H1 (cell line): Measurements from ENCODE around the gene TRIM23. TPM values are rescaled to one million over a fixed set of nuclear protein-coding genes. Genes with fewer than 3 reads are reported as not detected.

Source experiments
- CTCF ChIA-PET: fragments of 300-600 bp; sonication (Branson Sonifier 250); formaldehyde crosslinking; loops from one replicate; lab custom pipeline; 2021; ENCODE audit not compliant: partially characterized antibody; lab: Charles Lee
- POLR2A ChIA-PET: fragments of 300-600 bp; sonication (Branson Sonifier 250); formaldehyde crosslinking; loops from one replicate; lab custom pipeline; 2021; ENCODE audit warnings: inconsistent platforms; ENCODE audit not compliant: partially characterized antibody; lab: Charles Lee
- DNase-seq, 2 experiments: peaks; one replicate each; pipeline versions ENCODE4 v3.0.0 to v3.0.0-alpha.2; 2010 to 2022; ENCODE audit warnings: low spot score in 2 of 2, low read depth in 1 of 2, mixed read lengths in 1 of 2
- FAIRE-seq: peaks from 2 replicates; lab custom pipeline; 2011; peaks lifted over from hg19 to GRCh38; lab: Jason Lieb, UNC
- H2AFZ ChIP-seq: 2 replicates; pipeline ENCODE4 v1.8.1; 2012; ENCODE audit warnings: low read length, inconsistent platforms
- H2AK5ac ChIP-seq: 2 replicates; pipeline ENCODE4 v1.6.1; 2013; ENCODE audit warnings: low read depth, low read length
- H2BK120ac ChIP-seq: replicated peaks from 2 replicates; pipeline ENCODE3; 2013; ENCODE audit warnings: low read depth, low read length, inconsistent platforms
- H2BK12ac ChIP-seq: 2 replicates; pipeline ENCODE4 v1.6.1; 2013; ENCODE audit warnings: low read depth, low read length
- H2BK15ac ChIP-seq: 2 replicates; pipeline ENCODE4 v1.6.1; 2013; ENCODE audit warnings: low read length
- H2BK20ac ChIP-seq: 2 replicates; pipeline ENCODE4 v1.6.1; 2013; ENCODE audit warnings: low read length
- H2BK5ac ChIP-seq: 2 replicates; pipeline ENCODE4 v1.6.1; 2013; ENCODE audit warnings: low read depth, low read length
- H3K14ac ChIP-seq: 2 replicates; pipeline ENCODE4 v1.6.1; 2013; ENCODE audit warnings: inconsistent platforms; ENCODE audit not compliant: insufficient read length
- H3K18ac ChIP-seq: 2 replicates; pipeline ENCODE4 v1.6.1; 2013; ENCODE audit warnings: low read length; ENCODE audit errors: extremely low read depth
- H3K23ac ChIP-seq: 2 replicates; pipeline ENCODE4 v1.6.1; 2013; ENCODE audit warnings: inconsistent platforms; ENCODE audit not compliant: insufficient read length
- H3K23me2 ChIP-seq: 2 replicates; pipeline ENCODE4 v1.6.1; 2013; ENCODE audit warnings: low read depth, low read length
- H3K27ac ChIP-seq: 2 replicates; pipeline ENCODE4 v1.6.1; 2011; ENCODE audit warnings: low read depth, low read length, inconsistent platforms
- H3K27me3 ChIP-seq, 4 experiments: replicated peaks in 1 of 4; 1 replicate in 1 of 4; 2 replicates in 3 of 4; pipeline versions ENCODE4 v1.6.1 to v1.8.1; 2011 to 2013; ENCODE audit warnings: low read length in 3 of 4, mild to moderate bottlenecking in 3 of 4, inconsistent platforms in 2 of 4, mixed read lengths in 2 of 4, moderate library complexity in 1 of 4; ENCODE audit not compliant: control insufficient read depth in 3 of 4, insufficient read depth in 3 of 4; ENCODE audit errors: extremely low read depth in 1 of 4
- H3K36me3 ChIP-seq, 4 experiments: 2 replicates each; pipeline versions ENCODE4 v1.6.1 to v1.8.1; 2011 to 2013; ENCODE audit warnings: mild to moderate bottlenecking in 4 of 4, low read length in 3 of 4, moderate library complexity in 2 of 4, control low read depth in 1 of 4, inconsistent platforms in 1 of 4; ENCODE audit not compliant: insufficient read depth in 4 of 4, control insufficient read depth in 2 of 4
- H3K4ac ChIP-seq: replicated peaks from 2 replicates; pipeline ENCODE3; 2013; ENCODE audit warnings: low read length, low read depth, mixed read lengths, inconsistent platforms; ENCODE audit not compliant: insufficient read length
- H3K4me1 ChIP-seq, 4 experiments: replicated peaks in 1 of 4; 1 replicate in 1 of 4; 2 replicates in 3 of 4; pipeline versions ENCODE4 v1.6.1 to v1.8.1; 2011 to 2013; ENCODE audit warnings: low read length in 3 of 4, inconsistent platforms in 2 of 4, mixed read lengths in 1 of 4; ENCODE audit not compliant: insufficient read depth in 4 of 4, control insufficient read depth in 3 of 4
- H3K4me2 ChIP-seq, 2 experiments: 2 replicates each; pipeline versions ENCODE4 v1.6.1 to v1.8.1; 2011 to 2013; ENCODE audit warnings: low read depth in 2 of 2, low read length in 2 of 2, control low read depth in 1 of 2, inconsistent platforms in 1 of 2, mild to moderate bottlenecking in 1 of 2; ENCODE audit not compliant: insufficient read depth in 1 of 2
- H3K4me3 ChIP-seq, 4 experiments: fragments of 200-600, 300-600 bp in 1 of 4; sonication (generic), shearing (Covaris generic), sonication (Bioruptor Twin) in 1 of 4; 2 replicates each; pipeline versions ENCODE4 v1.5.1 to v1.8.1; 2011 to 2016; ENCODE audit warnings: low read length in 4 of 4, low read depth in 3 of 4, control low read depth in 2 of 4, inconsistent platforms in 2 of 4, mild to moderate bottlenecking in 2 of 4, mixed read lengths in 1 of 4, moderate library complexity in 1 of 4; ENCODE audit not compliant: insufficient read depth in 2 of 4; ENCODE audit errors: extremely low read depth in 1 of 4
- H3K56ac ChIP-seq: replicated peaks from 2 replicates; pipeline ENCODE3; 2013; ENCODE audit warnings: low read depth, mild to moderate bottlenecking, mixed read lengths, low read length, inconsistent platforms; ENCODE audit not compliant: insufficient read length
- H3K79me1 ChIP-seq: 2 replicates; pipeline ENCODE4 v1.6.1; 2013; ENCODE audit warnings: low read depth, low read length, control low read depth
- H3K79me2 ChIP-seq, 2 experiments: 2 replicates each; pipeline versions ENCODE4 v1.6.1 to v1.8.1; 2012 to 2013; ENCODE audit warnings: low read length in 2 of 2, mild to moderate bottlenecking in 2 of 2, inconsistent platforms in 1 of 2; ENCODE audit not compliant: insufficient read depth in 2 of 2, control insufficient read depth in 1 of 2
- H3K9ac ChIP-seq, 4 experiments: replicated peaks in 1 of 4; 1 replicate in 1 of 4; 2 replicates in 3 of 4; pipeline versions ENCODE4 v1.6.1 to v1.8.1; 2011 to 2013; ENCODE audit warnings: low read depth in 3 of 4, low read length in 3 of 4, control low read depth in 2 of 4, mild to moderate bottlenecking in 2 of 4, moderate library complexity in 2 of 4, inconsistent platforms in 1 of 4; ENCODE audit errors: extremely low read depth in 1 of 4
- H3K9me3 ChIP-seq, 2 experiments: 2 replicates each; pipeline versions ENCODE4 v1.6.1 to v1.8.1; 2012 to 2013; ENCODE audit warnings: mild to moderate bottlenecking in 2 of 2, moderate library complexity in 2 of 2, control low read depth in 1 of 2, inconsistent platforms in 1 of 2, low read depth in 1 of 2, low read length in 1 of 2, mixed read lengths in 1 of 2; ENCODE audit not compliant: insufficient read depth in 2 of 2
- H4K20me1 ChIP-seq, 2 experiments: replicated peaks in 1 of 2; 2 replicates each; pipeline versions ENCODE3 to v1.8.1; 2011 to 2013; ENCODE audit warnings: inconsistent platforms in 2 of 2, low read length in 2 of 2, mild to moderate bottlenecking in 1 of 2; ENCODE audit not compliant: insufficient read depth in 2 of 2, control insufficient read depth in 1 of 2
- H4K5ac ChIP-seq: 2 replicates; pipeline ENCODE4 v1.6.1; 2013; ENCODE audit warnings: low read length, low read depth, mixed read lengths, inconsistent platforms; ENCODE audit not compliant: insufficient read length
- H4K8ac ChIP-seq: 2 replicates; pipeline ENCODE4 v1.8.0; 2013; ENCODE audit warnings: mild to moderate bottlenecking, moderate library complexity, low read length, inconsistent platforms; ENCODE audit not compliant: insufficient read depth; ENCODE audit errors: extremely low read depth
- H4K91ac ChIP-seq: replicated peaks from 2 replicates; pipeline ENCODE3; 2013; ENCODE audit warnings: low read length, mixed read lengths, inconsistent platforms; ENCODE audit not compliant: insufficient read length
- BCL11A ChIP-seq, 2 experiments: IDR thresholded peaks; one replicate each; pipeline ENCODE4 v1.6.1; 2011; ENCODE audit warnings: low read depth in 2 of 2, low read length in 2 of 2, mild to moderate bottlenecking in 2 of 2
- CHD1 ChIP-seq: IDR thresholded peaks from 2 replicates; pipeline ENCODE4 v1.6.1; 2012; ENCODE audit warnings: low read depth, low read length, improper control_type of control experiment
- CHD2 ChIP-seq: IDR thresholded peaks from 2 replicates; pipeline ENCODE4 v1.6.1; 2012; ENCODE audit warnings: low read length, improper control_type of control experiment
- GTF2F1 ChIP-seq: IDR thresholded peaks from 2 replicates; pipeline ENCODE4 v1.6.1; 2012; ENCODE audit warnings: low read depth, low read length, improper control_type of control experiment, borderline replicate concordance
- NRF1 ChIP-seq: IDR thresholded peaks from 2 replicates; pipeline ENCODE4 v1.6.1; 2011; ENCODE audit warnings: mild to moderate bottlenecking, low read depth, low read length, improper control_type of control experiment
- SIN3A ChIP-seq, 2 experiments: IDR thresholded peaks in 1 of 2; conservative IDR thresholded peaks in 1 of 2; 2 replicates each; pipeline ENCODE4 v1.6.1; 2011 to 2012; ENCODE audit warnings: low read length in 2 of 2, improper control_type of control experiment in 1 of 2, low read depth in 1 of 2, mild to moderate bottlenecking in 1 of 2
- SP1 ChIP-seq: IDR thresholded peaks from 2 replicates; pipeline ENCODE4 v1.6.1; 2011; ENCODE audit warnings: low read depth, low read length
- TAF7 ChIP-seq: optimal IDR thresholded peaks from 2 replicates; pipeline ENCODE3; 2011; ENCODE audit warnings: low read depth, mild to moderate bottlenecking, inconsistent platforms, low read length, moderate library complexity, borderline replicate concordance
- WGBS, 2 experiments: shearing (Covaris generic) in 1 of 2; methylation state at CpG; one replicate each; pipeline versions ENCODE4 v1.1.6 to v1.1.7; 2013 to 2015; ENCODE audit warnings: low lambda C conversion rate in 2 of 2, mixed read lengths in 2 of 2, inconsistent platforms in 1 of 2, low coverage in 1 of 2, missing lambda C conversion rate in 1 of 2; ENCODE audit not compliant: insufficient replicate concordance in 2 of 2, insufficient coverage in 1 of 2, insufficient read length in 1 of 2; ENCODE audit errors: extremely low coverage in 1 of 2, missing lambda C conversion rate in 1 of 2; 5-methylcytosine and 5-hydroxymethylcytosine counted together
- polyA plus RNA-seq, 7 experiments: library from polyadenylated mRNA; depleted of rRNA in 3 of 7; stranded (reverse) in 5 of 7; unstranded in 2 of 7; fragments of >200 nt in 5 of 7; fragments of 200-250 nt in 2 of 7; gene quantifications; 1 replicate in 5 of 7; 2 replicates in 1 of 7; 4 replicates in 1 of 7; pipeline versions ENCODE4 v1.2.1 to v1.2.3, GENCODE V29; 2011 to 2013; ENCODE audit warnings: missing spikeins in 2 of 7, mixed read lengths in 2 of 7
- total RNA-seq: library from RNA; stranded (reverse); fragmentation: NEBNext Ultra II Directional; extraction: Animal tissue kit (Norgen Biotek cat#: 25700); gene quantifications from 2 replicates; pipeline ENCODE4 v1.2.1, GENCODE V29; 2021
- TF ChIP-seq, protein P1 (sequence below): IDR thresholded peaks from 2 replicates; pipeline ENCODE4 v1.6.1; 2011; ENCODE audit warnings: low read depth, mild to moderate bottlenecking, low read length; ENCODE audit not compliant: insufficient read depth

The TRIM23 gene
- total and polyA plus RNA-seq, 2 of the 8 experiments (the other 6 are each of a cell fraction or from before 2014, with no cell fraction given) = 2.5 to 11.7 TPM

DNA sequence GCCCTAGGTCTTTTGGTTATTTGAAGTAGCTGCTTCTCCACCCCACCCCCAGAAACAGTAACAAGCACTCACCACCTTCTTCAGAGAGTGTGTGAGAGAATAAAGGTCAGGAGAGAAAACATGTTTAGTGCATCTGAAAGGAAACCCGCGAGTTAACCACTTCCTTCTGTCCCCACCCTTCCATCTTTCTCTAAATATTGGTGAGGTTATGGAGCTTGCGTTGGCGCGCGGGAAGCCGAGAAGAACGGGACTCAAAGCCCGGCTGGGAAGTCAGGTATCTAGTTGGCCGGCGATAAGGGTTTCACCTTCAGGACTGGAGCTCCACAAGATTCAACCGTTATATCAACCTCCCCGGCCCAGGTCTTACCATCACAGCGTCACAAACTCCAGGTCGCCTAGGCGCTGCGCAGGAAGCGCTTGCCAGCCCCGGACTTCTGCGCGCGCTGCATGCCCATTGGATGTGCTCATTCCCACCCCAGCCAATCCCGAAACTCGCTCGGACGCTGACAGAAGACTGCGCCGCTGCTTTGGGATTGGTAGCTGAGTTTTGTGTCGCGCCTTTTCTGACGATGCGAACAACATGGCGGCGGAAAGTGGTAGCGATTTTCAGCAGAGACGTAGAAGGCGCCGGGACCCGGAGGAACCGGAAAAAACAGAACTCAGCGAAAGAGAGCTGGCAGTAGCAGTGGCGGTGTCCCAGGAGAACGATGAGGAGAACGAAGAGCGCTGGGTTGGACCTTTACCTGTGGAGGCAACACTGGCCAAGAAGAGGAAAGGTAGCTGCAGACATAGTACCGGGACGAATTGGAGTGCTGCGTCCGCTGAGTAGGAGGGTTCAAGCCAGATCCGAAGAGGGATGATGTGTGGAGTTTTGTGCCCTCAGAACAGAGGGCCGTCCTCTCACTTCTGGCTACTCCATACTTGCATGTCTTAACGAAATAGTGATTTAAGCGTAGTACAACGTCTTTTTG, 61.1 kb downstream of the TRIM23 start, which contains the start of the genes CENPK and PPWD1:
TSS of gene CENPK (minus strand) at position 438 of the 971 bp plus-strand sequence. CDS start 8,261 bp downstream, outside the sequence.
TSS of gene PPWD1 (plus strand) at position 566 of the 971 bp plus-strand sequence. CDS start at position 581, 15 bp downstream.
- H2AFZ ChIP-seq = peak within 1 kb of the TSS; percentile 99
- no peaks in the 10 kb centered on the region; the same call in 1 of the 2 replicates for H3K79me1 ChIP-seq
- H3K18ac ChIP-seq = peak within 1 kb of the TSS; percentile 79
- 2% methylated on average over 54 of the region's 54 CpGs; no CpG with 5 or more reads in 1 of the 2 experiments for WGBS, 2 experiments
- H3K27ac ChIP-seq = peak within 1 kb of the TSS; percentile 95
- H2BK12ac ChIP-seq = peak within 1 kb of the TSS; percentile 81; the same call in 1 of the 2 replicates
- FAIRE-seq (peak; percentile 81), DNase-seq (peak; percentile 86 to 95)
- peak within 1 kb of the TSS; percentile 98 for H4K8ac ChIP-seq
- H3K23me2 ChIP-seq = peaks cover 6% of the 10 kb centered on the region; the same call in 1 of the 2 replicates
- H2BK15ac ChIP-seq = no peak within 1 kb of the TSS
- no peak within 1 kb of the TSS for H3K23ac ChIP-seq
- H3K27me3 ChIP-seq = no peaks in the 10 kb centered on the region
- H2BK5ac ChIP-seq = peak within 1 kb of the TSS; percentile 80
- H3K36me3 ChIP-seq = peaks cover 0 to 11% (median under 1%) of the 10 kb centered on the region in 4 experiments; a peak in 2 of 8 replicates
- H3K56ac ChIP-seq = no peak within 1 kb of the TSS
- H2AK5ac ChIP-seq = no peak within 1 kb of the TSS
- no peaks in the 10 kb centered on the region for H3K9me3 ChIP-seq
- H4K20me1 ChIP-seq = peaks cover 0 to 2% of the 10 kb centered on the region in 2 experiments
- ChIA-PET CTCF (interaction anchor here (0.7 to 1.1 kb wide), 3 partner anchors 80 to 755 kb away, joined by 3 to 4 read pairs (median 3); no protein-coding TSS in a partner anchor), POLR2A (interaction anchor here (0.8 to 2.2 kb wide), 19 partner anchors 8 to 581 kb away, joined by 3 to 10 read pairs (median 4); partner anchors contain the start of genes ADAMTS6, SREK1 and TRIM23)
- H4K5ac ChIP-seq = peak within 1 kb of the TSS; percentile 52
- no peak within 1 kb of the TSS for H3K14ac ChIP-seq
- H3K4me2 ChIP-seq = peak within 1 kb of the TSS; percentile 60 to 85
- peaks cover 0 to 61% of the 10 kb centered on the region in 2 experiments; a peak in 2 of 4 replicates for H3K79me2 ChIP-seq
- no peak within 1 kb of the TSS for H3K4ac ChIP-seq
- H3K4me1 ChIP-seq = peaks cover 0 to 2% (median 0%) of the 10 kb centered on the region in 4 experiments; a peak in 2 of 7 replicates
- H2BK120ac ChIP-seq = no peak within 1 kb of the TSS
- no peak within 1 kb of the TSS for H2BK20ac ChIP-seq
- no peak within 1 kb of the TSS for H4K91ac ChIP-seq
- H3K9ac ChIP-seq = peak within 1 kb of the TSS; percentile 92 to 98 (median 96)
- peak within 1 kb of the TSS; percentile 76 to 98 (median 90) for H3K4me3 ChIP-seq
- TF ChIP-seq GTF2F1 (peak; percentile 78; the same call in 1 of the 2 replicates), TAF7 (peak; percentile 87), CHD1 (no peak), SP1 (peak; percentile 94), CHD2 (peak; percentile 78), BCL11A (IDR thresholded peaks at IDR 0.05; ENCODE audit: low read depth in 2 of 2, low read length in 2 of 2) (no peak), SIN3A (conservative IDR thresholded peaks at IDR 0.05 in 1 of 2, IDR thresholded peaks at IDR 0.05 in 1 of 2; ENCODE audit: low read depth in 1 of 2, low read length in 2 of 2) (peak in 1 of 2 experiments; percentile 77; a peak in 2 of 4 replicates), NRF1 (peak; percentile 46)
- TF ChIP-seq, protein P1, sequence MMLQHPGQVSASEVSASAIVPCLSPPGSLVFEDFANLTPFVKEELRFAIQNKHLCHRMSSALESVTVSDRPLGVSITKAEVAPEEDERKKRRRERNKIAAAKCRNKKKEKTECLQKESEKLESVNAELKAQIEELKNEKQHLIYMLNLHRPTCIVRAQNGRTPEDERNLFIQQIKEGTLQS = peak; percentile 84
